ENCODE results near the gene AFG1L.

The AFG1L gene

GRCh38 chr6:108574457-108575141 lies 279.7 kb downstream of the AFG1L start:
- no peak for DNase-seq (ENCODE audit: low read depth in 3 of 3)

All from stimulated activated CD4-positive, alpha-beta T cell treated with anti-CD3 and anti-CD28 coated beads, TNF-alpha, amount 100 ng/mL, for 4 hours (primary cell).